HG03280 (cell line): ENCODE data around the gene HOXB5.

Source experiments
- ATAC-seq: cut with Tn5 transposase; IDR thresholded peaks from one replicate; pipeline ENCODE4 v1.9.1; 2021; ENCODE audit warnings: mild to moderate bottlenecking, moderate library complexity; ENCODE audit not compliant: unreplicated experiment

The HOXB5 gene

GRCh38 chr17:48576479-48577309 lies 16.9 kb downstream of the HOXB5 start:
- no peak for ATAC-seq

- no peak for ATAC-seq
Measured at GRCh38 chr17:48575673-48576478, 17.7 kb downstream of the HOXB5 start.

- no peak for ATAC-seq
Measured at GRCh38 chr17:48575066-48575582, 18.5 kb downstream of the HOXB5 start.

GRCh38 chr17:48574505-48575065 lies 19.0 kb downstream of the HOXB5 start:
- no peak for ATAC-seq

- no peak for ATAC-seq
Measured at GRCh38 chr17:48571826-48572417, 21.7 kb downstream of the HOXB5 start.

- no peak for ATAC-seq
Measured at GRCh38 chr17:48571024-48571818, 22.4 kb downstream of the HOXB5 start.

GRCh38 chr17:48570325-48571023 lies 23.1 kb downstream of the HOXB5 start:
- no peak for ATAC-seq

- no peak for ATAC-seq
Measured at GRCh38 chr17:48569674-48570324, 23.8 kb downstream of the HOXB5 start.

- ATAC-seq, result no peak
Measured at GRCh38 chr17:48569240-48569582, 24.4 kb downstream of the HOXB5 start.

- ATAC-seq, result no peak
Measured at GRCh38 chr17:48568499-48569239, 24.9 kb downstream of the HOXB5 start.

- no peak for ATAC-seq
Measured at GRCh38 chr17:48567646-48568354, 25.8 kb downstream of the HOXB5 start.

- ATAC-seq, result no peak
Measured at GRCh38 chr17:48567209-48567608, 26.4 kb downstream of the HOXB5 start.

- no peak for ATAC-seq
Measured at GRCh38 chr17:48566717-48567116, 26.9 kb downstream of the HOXB5 start.

- ATAC-seq, result no peak
Measured at GRCh38 chr17:48565925-48566710, 27.5 kb downstream of the HOXB5 start.

- ATAC-seq, result no peak
Measured at GRCh38 chr17:48565022-48565554, 28.5 kb downstream of the HOXB5 start.

GRCh38 chr17:48564188-48565021 lies 29.2 kb downstream of the HOXB5 start:
- ATAC-seq, result no peak
